Transverse colon (tissue), 4 donors: Measurements from ENCODE around the gene ETNK1. TPM values are rescaled to one million over a fixed set of nuclear protein-coding genes. Genes with fewer than 3 reads are reported as not detected.

Source experiments
- DNase-seq: peaks from one replicate; pipeline ENCODE4 v3.0.0-alpha.2; 2019
- H3K27ac ChIP-seq, 4 donors: fragments of 200-600 bp; sonication (generic); 2 replicates each; pipeline ENCODE4 v1.5.1; 2016 to 2018; ENCODE audit warnings: inconsistent platforms in 4 of 4
- H3K27me3 ChIP-seq: fragments of 200-600 bp; sonication (generic); 2 replicates; pipeline ENCODE4 v1.5.1; 2017; ENCODE audit warnings: inconsistent platforms
- H3K36me3 ChIP-seq, 4 donors: fragments of 200-600 bp; sonication (generic); 2 replicates each; pipeline ENCODE4 v1.5.1; 2017 to 2019; ENCODE audit warnings: inconsistent platforms in 4 of 4
- H3K4me1 ChIP-seq, 4 donors: fragments of 200-600 bp; sonication (generic); 2 replicates each; pipeline ENCODE4 v1.5.1; 2017 to 2020; ENCODE audit warnings: inconsistent platforms in 4 of 4
- H3K4me3 ChIP-seq, 4 donors: fragments of 200-600 bp; sonication (generic); 1 replicate in 1 of 4; 2 replicates in 3 of 4; pipeline versions ENCODE4 v1.5.1 to v1.6.1; 2017 to 2019; ENCODE audit warnings: inconsistent platforms in 4 of 4
- H3K9me3 ChIP-seq, 2 donors: fragments of 200-600 bp; sonication (generic); 2 replicates each; pipeline ENCODE4 v1.5.1; 2017 to 2019; ENCODE audit warnings: inconsistent platforms in 2 of 2
- EP300 ChIP-seq: sonication (generic); formaldehyde crosslinking; IDR thresholded peaks from one replicate; pipeline ENCODE4 v1.6.1; 2017; ENCODE audit warnings: antibody characterized with exemption, low read depth
- POLR2A ChIP-seq: fragments of 450-650 bp; IDR thresholded peaks from one replicate; pipeline ENCODE4 v1.6.1; 2016; ENCODE audit warnings: antibody characterized with exemption, mild to moderate bottlenecking, moderate library complexity
- POLR2AphosphoS5 ChIP-seq, 3 donors: sonication (generic); formaldehyde crosslinking; IDR thresholded peaks; one replicate each; pipeline ENCODE4 v1.6.1; 2016; ENCODE audit warnings: antibody characterized with exemption in 3 of 3
- WGBS, 2 donors: methylation state at CpG; one replicate each; pipeline ENCODE4 v1.1.5; 2018; ENCODE audit warnings: low coverage in 1 of 2; 5-methylcytosine and 5-hydroxymethylcytosine counted together
- in situ Hi-C, 4 donors: fragments of 200-750 bp; cut with MboI; loops; one replicate each; pipeline versions ENCODE4 v1.15.0 to v1.15.1; 2017; ENCODE audit warnings: low sequenced_read_pairs in 3 of 4, low pct_ligation_motif_present in 1 of 4, low pct_unique_long_range_greater_than_20kb in 1 of 4
- intact Hi-C: fragments of 100-400 bp; cut with DNase I; formaldehyde crosslinking; loops from one replicate; pipeline ENCODE4 v1.15.1; 2023; ENCODE audit warnings: low total_unique reads
- total RNA-seq, 4 donors: library from RNA; depleted of rRNA; stranded (reverse); fragments of >200 nt; gene quantifications; one replicate each; pipeline ENCODE4 v1.1.0, GENCODE V29; 2016
- TF ChIP-seq, protein P1 (sequence below), 5 experiments: fragments of 200-600 bp in 3 of 5; fragments of 450-650 bp in 2 of 5; sonication (generic) in 3 of 5; IDR thresholded peaks; 1 replicate in 2 of 5; 2 replicates in 3 of 5; pipeline ENCODE4 v1.5.1; 2016 to 2017; ENCODE audit warnings: antibody characterized with exemption in 5 of 5, inconsistent platforms in 3 of 5, mild to moderate bottlenecking in 2 of 5, moderate library complexity in 1 of 5

ETNK1 gene
- total RNA-seq, 4 donors from 2014 or later = 48.6 to 129 (median 102) TPM

GRCh38 chr12:22648668-22649067 lies 23.7 kb downstream of the ETNK1 start:
- 98 to 100% methylated on average over 3 of the region's 3 CpGs for WGBS, 2 donors
- no peaks in the 10 kb centered on the region for H3K9me3 ChIP-seq
- intact Hi-C loops (no loop called here), in situ Hi-C loops (no loop called here)
- H3K27ac ChIP-seq = no peak overlapping the region
- peaks cover 0 to 11% (median 2%) of the 10 kb centered on the region in 4 donors for H3K4me1 ChIP-seq
- DNase-seq = no peak
- no peaks in the 10 kb centered on the region for H3K27me3 ChIP-seq
- no peak for TF ChIP-seq POLR2AphosphoS5 (IDR thresholded peaks at IDR 0.05)
- no peak for TF ChIP-seq POLR2A
- TF ChIP-seq, protein P1, sequence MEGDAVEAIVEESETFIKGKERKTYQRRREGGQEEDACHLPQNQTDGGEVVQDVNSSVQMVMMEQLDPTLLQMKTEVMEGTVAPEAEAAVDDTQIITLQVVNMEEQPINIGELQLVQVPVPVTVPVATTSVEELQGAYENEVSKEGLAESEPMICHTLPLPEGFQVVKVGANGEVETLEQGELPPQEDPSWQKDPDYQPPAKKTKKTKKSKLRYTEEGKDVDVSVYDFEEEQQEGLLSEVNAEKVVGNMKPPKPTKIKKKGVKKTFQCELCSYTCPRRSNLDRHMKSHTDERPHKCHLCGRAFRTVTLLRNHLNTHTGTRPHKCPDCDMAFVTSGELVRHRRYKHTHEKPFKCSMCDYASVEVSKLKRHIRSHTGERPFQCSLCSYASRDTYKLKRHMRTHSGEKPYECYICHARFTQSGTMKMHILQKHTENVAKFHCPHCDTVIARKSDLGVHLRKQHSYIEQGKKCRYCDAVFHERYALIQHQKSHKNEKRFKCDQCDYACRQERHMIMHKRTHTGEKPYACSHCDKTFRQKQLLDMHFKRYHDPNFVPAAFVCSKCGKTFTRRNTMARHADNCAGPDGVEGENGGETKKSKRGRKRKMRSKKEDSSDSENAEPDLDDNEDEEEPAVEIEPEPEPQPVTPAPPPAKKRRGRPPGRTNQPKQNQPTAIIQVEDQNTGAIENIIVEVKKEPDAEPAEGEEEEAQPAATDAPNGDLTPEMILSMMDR (IDR thresholded peaks at IDR 0.05) = no peak
- TF ChIP-seq EP300 = no peak
- no peak overlapping the region for H3K4me3 ChIP-seq
- H3K36me3 ChIP-seq = peaks cover 0 to 17% (median 4%) of the 10 kb centered on the region in 4 donors

DNA sequence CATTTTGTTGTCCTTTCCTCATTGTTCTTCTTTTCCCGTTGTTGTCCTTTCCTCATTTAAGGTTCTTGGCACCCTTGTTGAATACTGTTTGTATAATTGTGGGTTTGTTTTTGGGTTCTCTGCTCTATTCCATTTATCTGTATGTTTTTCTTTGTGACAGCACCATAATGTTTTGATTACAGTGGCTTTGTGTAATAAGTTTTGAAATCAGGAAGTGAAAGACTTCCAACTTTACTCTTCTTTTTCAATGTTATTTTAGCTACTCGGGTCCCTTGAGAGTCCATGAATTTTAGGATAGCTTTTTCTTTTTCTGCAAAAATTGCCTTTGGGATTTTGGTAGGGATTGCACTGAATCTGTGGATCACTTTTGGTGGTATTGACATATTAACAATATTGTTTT lies 28.1 kb downstream of the ETNK1 start:
- Histone ChIP-seq H3K27me3 (no peaks in the 10 kb centered on the region), H3K27ac (no peak overlapping the region), H3K4me1 (peaks cover 0 to 11% (median 2%) of the 10 kb centered on the region in 4 donors), H3K9me3 (no peaks in the 10 kb centered on the region), H3K36me3 (peaks cover 0 to 13% (median 0%) of the 10 kb centered on the region in 4 donors), H3K4me3 (no peak overlapping the region)
- WGBS, 2 donors = 25 to 49% methylated on average over 1 to 2 of the region's 2 CpGs
- TF ChIP-seq POLR2AphosphoS5 (IDR thresholded peaks at IDR 0.05) (no peak), EP300 (no peak), POLR2A (no peak)
- TF ChIP-seq, protein P1 (IDR thresholded peaks at IDR 0.05) = no peak
- no peak for DNase-seq
- intact Hi-C loops = no loop called here
- in situ Hi-C loops = no loop called here

DNA sequence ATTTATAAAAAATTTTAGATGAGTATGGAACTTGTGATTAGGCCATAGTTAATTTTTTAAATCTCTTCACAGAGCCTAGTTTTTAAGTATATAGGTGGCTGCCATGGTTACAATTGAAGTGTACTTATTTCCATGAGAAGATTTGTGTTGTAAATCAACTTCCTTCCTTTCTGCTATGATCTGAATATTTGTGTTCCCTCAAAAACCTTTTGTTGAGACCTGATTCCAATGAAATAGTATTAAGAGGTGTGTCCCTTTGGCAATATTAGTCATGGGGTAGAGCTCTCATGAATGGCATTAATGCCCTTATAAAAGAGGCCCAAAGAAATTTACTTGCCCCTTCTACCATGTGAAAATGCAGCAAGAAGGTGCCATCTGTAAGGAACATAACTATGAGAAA lies 28.8 kb downstream of the ETNK1 start:
- Histone ChIP-seq H3K27ac (no peak overlapping the region), H3K4me3 (no peak overlapping the region), H3K9me3 (no peaks in the 10 kb centered on the region), H3K4me1 (peaks cover 0 to 11% (median 2%) of the 10 kb centered on the region in 4 donors), H3K36me3 (peaks cover 0 to 13% (median 0%) of the 10 kb centered on the region in 4 donors), H3K27me3 (no peaks in the 10 kb centered on the region)
- in situ Hi-C loops (no loop called here), intact Hi-C loops (no loop called here)
- no peak for DNase-seq
- TF ChIP-seq, protein P1 (IDR thresholded peaks at IDR 0.05) = no peak
- TF ChIP-seq POLR2AphosphoS5 (IDR thresholded peaks at IDR 0.05) (no peak), POLR2A (no peak), EP300 (no peak)

DNA sequence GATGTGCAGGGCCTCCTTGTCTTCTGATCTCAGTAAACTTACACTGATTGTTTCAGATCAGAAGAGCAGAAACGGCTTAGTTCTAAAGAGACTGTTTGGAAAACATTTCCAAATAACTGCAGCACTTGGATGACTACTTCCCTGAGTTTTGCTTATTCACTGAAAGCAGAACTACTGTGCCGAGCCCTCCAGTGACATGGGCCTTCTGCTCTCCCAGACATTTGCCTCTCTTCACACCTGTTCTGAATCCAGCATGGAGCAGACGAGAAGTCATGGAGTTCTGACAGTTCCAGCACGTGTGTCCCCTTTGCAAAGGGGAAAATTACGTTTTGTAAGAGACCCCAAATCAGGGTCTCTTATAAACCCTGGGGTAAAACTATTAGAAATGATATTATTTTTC lies 31.4 kb downstream of the ETNK1 start:
- intact Hi-C loops = no loop called here
- WGBS, 2 donors = 69 to 82% methylated on average over 3 to 5 of the region's 5 CpGs
- Histone ChIP-seq H3K4me1 (peaks cover 0 to 11% (median 2%) of the 10 kb centered on the region in 4 donors), H3K27me3 (no peaks in the 10 kb centered on the region), H3K36me3 (peaks cover 0 to 17% (median 3%) of the 10 kb centered on the region in 4 donors), H3K4me3 (no peak overlapping the region), H3K9me3 (no peaks in the 10 kb centered on the region), H3K27ac (no peak overlapping the region)
- TF ChIP-seq POLR2A (no peak), EP300 (no peak), POLR2AphosphoS5 (IDR thresholded peaks at IDR 0.05) (no peak)
- TF ChIP-seq, protein P1 (IDR thresholded peaks at IDR 0.05) = no peak
- in situ Hi-C loops = no loop called here
- no peak for DNase-seq
